ENCODE results near the gene CINP. TPM values are rescaled to one million over a fixed set of nuclear protein-coding genes. Genes with fewer than 3 reads are reported as not detected.

The CINP gene
- total and polyA plus RNA-seq, 2 of the 13 experiments (the other 11 are each of a cell fraction or from before 2014, with no cell fraction given) = 32.8 to 42.8 TPM

DNA sequence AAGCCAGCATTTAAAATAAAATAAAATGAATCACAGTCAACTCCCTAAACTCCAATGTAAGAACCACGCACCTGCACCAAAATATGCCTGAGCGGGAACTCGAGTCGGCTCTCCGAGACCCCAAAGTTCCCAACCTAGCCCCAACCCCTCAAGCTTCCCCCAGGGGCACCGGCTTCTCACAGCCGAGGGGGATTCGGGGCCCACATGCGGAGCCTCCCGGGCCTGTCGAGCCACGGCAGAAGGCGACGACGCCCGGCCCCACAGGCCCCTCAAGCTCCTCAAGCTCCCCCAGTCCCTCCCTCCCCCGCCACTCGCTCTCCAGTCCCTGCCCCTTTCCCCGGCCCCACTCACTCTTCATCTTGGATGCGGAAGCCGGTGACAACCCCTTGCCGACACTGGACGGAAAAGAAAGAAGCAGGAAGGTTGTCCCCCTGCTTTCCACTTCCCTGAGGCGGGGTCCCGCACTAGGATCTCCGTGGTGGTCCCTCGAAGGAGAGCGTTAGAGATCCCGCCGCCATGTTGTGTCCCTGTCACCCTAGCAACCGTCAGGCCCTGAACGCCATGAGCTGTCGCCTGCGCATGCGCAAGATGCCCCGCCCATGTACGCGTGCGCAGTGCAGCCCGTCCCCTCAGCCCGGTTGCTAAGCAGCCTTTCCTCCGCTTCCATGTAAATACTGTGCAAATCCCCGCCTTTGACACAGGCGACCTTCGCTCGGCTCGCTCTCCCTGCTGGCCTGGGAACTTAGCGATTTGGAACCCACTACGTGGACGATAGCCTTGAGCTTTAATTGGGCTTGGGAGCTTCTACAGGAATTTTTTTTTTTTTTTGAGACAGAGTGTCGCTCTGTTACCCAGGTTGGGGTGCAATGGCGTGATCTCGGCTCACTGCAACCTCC is 57.8 kb downstream of the CINP start, which contains the start of gene MOK:
TSS of gene MOK (minus strand) at position 554 of the 896 bp plus-strand sequence. CDS start at position 358, 196 bp downstream.
- Histone ChIP-seq H3K36me3 (replicated peaks in 1 of 2; ENCODE audit: control insufficient read depth in 1 of 2, insufficient read depth in 2 of 2, low read length in 2 of 2) (no peaks in the 10 kb centered on the region), H3K9ac (ENCODE audit: insufficient read depth, low read depth, low read length) (peak within 1 kb of the TSS; percentile 92), H3K4me3 (replicated peaks in 1 of 3; ENCODE audit: insufficient read depth in 1 of 3, low read depth in 2 of 3, low read length in 3 of 3) (peak within 1 kb of the TSS; percentile 64 to 81 (median 76)), H3K79me2 (ENCODE audit: insufficient read depth, low read length) (no peaks in the 10 kb centered on the region), H3K4me2 (ENCODE audit: low read depth, low read length) (peak within 1 kb of the TSS; percentile 83), H2AFZ (ENCODE audit: low read length) (peak within 1 kb of the TSS; percentile 88), H4K20me1 (ENCODE audit: insufficient read depth, low read length) (no peaks in the 10 kb centered on the region), H3K27ac (ENCODE audit: extremely low read length, insufficient read depth, low read length) (peak within 1 kb of the TSS; percentile 94), H3K4me1 (ENCODE audit: insufficient read depth, low read length) (peaks cover 31% of the 10 kb centered on the region), H3K27me3 (ENCODE audit: control insufficient read depth in 1 of 2, insufficient read depth in 2 of 2, low read length in 2 of 2) (no peaks in the 10 kb centered on the region), H3K9me3 (ENCODE audit: low read length) (no peaks in the 10 kb centered on the region)
- no TSS peak for BruUV-seq (replicated peaks)
- DNase-seq (ENCODE audit: low spot score) (peak; percentile 96), FAIRE-seq (peak; percentile 98), ATAC-seq (peak; percentile 96)
- in situ Hi-C loops (cut with HindIII; ENCODE audit: extremely low pct_ligation_motif_present, low pct_unique_long_range_greater_than_20kb) (no loop called here), intact Hi-C loops (cut with micrococcal nuclease; ENCODE audit: unreplicated experiment) (loop anchor here (5.0 kb wide), 1 partner anchor 1197 kb away; no protein-coding TSS in a partner anchor)
- ChIA-PET CTCF (ENCODE audit: low intra/inter-chr PET ratio, low total read pairs) (no interaction called here), POLR2A (interaction anchor here (0.7 to 2.5 kb wide), 9 partner anchors 9 to 57 kb away, joined by 3 to 14 read pairs (median 3); partner anchors contain the start of genes CINP, TECPR2 and ZNF839)
- 0% methylated on average over 37 of the region's 53 CpGs for WGBS (ENCODE audit: low lambda C conversion rate)
- TF ChIP-seq BCL6 (CRISPR knock-in tag; IDR thresholded peaks at IDR 0.05) (peak; percentile 46; the same call in 1 of the 2 replicates), ZSCAN29 (CRISPR knock-in tag; conservative IDR thresholded peaks at IDR 0.05) (no peak), HDAC1 (CRISPR knock-in tag; IDR thresholded peaks at IDR 0.05) (peak; percentile 93), HOXA5 (CRISPR knock-in tag; IDR thresholded peaks at IDR 0.05) (no peak), HOXA3 (CRISPR knock-in tag; IDR thresholded peaks at IDR 0.05) (peak; percentile 82), ZMYM2 (CRISPR knock-in tag; IDR thresholded peaks at IDR 0.05) (no peak), ARHGAP35 (CRISPR knock-in tag; IDR thresholded peaks at IDR 0.05; ENCODE audit: borderline replicate concordance) (peak; percentile 59; the same call in 1 of the 2 replicates), ZNF609 (CRISPR knock-in tag; IDR thresholded peaks at IDR 0.05; ENCODE audit: borderline replicate concordance) (0 out of 2 replicates have a peak, but pooled peaks have one; percentile 28), KLF16 (CRISPR knock-in tag; IDR thresholded peaks at IDR 0.05) (0 out of 4 replicates have a peak, but pooled peaks of 1 of the 2 experiments have one; percentile 27), EHMT2 (IDR thresholded peaks at IDR 0.05; ENCODE audit: borderline replicate concordance, low read depth, low read length) (no peak), TEAD3 (CRISPR knock-in tag; optimal IDR thresholded peaks at IDR 0.05; ENCODE audit: borderline replicate concordance) (peak; percentile 73), REPIN1 (CRISPR knock-in tag; IDR thresholded peaks at IDR 0.05; ENCODE audit: borderline replicate concordance, low read depth) (no peak), GATAD2A (CRISPR knock-in tag; IDR thresholded peaks at IDR 0.05) (peak; percentile 48; the same call in 1 of the 2 replicates), TGIF2 (CRISPR knock-in tag; IDR thresholded peaks at IDR 0.05) (peak; percentile 12; the same call in 1 of the 2 replicates), ZNF580 (CRISPR knock-in tag; IDR thresholded peaks at IDR 0.05; ENCODE audit: borderline replicate concordance, low read depth) (no peak), MXI1 (IDR thresholded peaks at IDR 0.05; ENCODE audit: borderline replicate concordance, low read depth, low read length) (peak; percentile 97), ZBTB26 (CRISPR knock-in tag; IDR thresholded peaks at IDR 0.05; ENCODE audit: borderline replicate concordance) (no peak)
